HepG2 (cell line): ENCODE results near the gene EYA2. TPM values are rescaled to one million over a fixed set of nuclear protein-coding genes. Genes with fewer than 3 reads are reported as not detected.

Source experiments
- ATAC-seq: fragments of 200-7000 bp; cut with Tn5 transposase; 3 replicates; pipeline ENCODE4 v1.9.1; 2020; ENCODE audit warnings: mild to moderate bottlenecking, moderate library complexity
- BruUV-seq: library from RNA; stranded (reverse); fragments of 400-500 nt; replicated peaks from 2 replicates; lab custom pipeline; 2021; lab: Mats Ljungman, UMichigan
- CTCF ChIA-PET: fragments of 300-600 bp; formaldehyde crosslinking; extraction: SDS; loops from one replicate; lab custom pipeline; 2021; ENCODE audit warnings: low total read pairs, inconsistent platforms, low intra/inter-chr PET ratio; lab: Yijun Ruan, JAX
- POLR2A ChIA-PET: fragments of 350-600 bp; sonication (Branson Sonifier 250); formaldehyde crosslinking; loops from one replicate; lab custom pipeline; 2020; ENCODE audit warnings: antibody characterized with exemption, inconsistent platforms; lab: Yijun Ruan, JAX
- DNase-seq: peaks from one replicate; pipeline ENCODE4 v3.0.0-alpha.2; 2015; ENCODE audit warnings: low spot score
- FAIRE-seq: peaks from 3 replicates; lab custom pipeline; 2011; peaks lifted over from hg19 to GRCh38; lab: Jason Lieb, UNC
- H2AFZ ChIP-seq: one replicate; pipeline ENCODE4 v1.6.1; 2011; ENCODE audit warnings: low read length, inconsistent platforms
- H3K27ac ChIP-seq: fragments of 300-600 bp; 3 replicates; pipeline ENCODE4 v1.8.0; 2011; ENCODE audit warnings: mixed run types, mild to moderate bottlenecking, mixed read lengths, low read length, inconsistent platforms; ENCODE audit not compliant: insufficient read depth; ENCODE audit errors: extremely low read length
- H3K27me3 ChIP-seq, 2 experiments: fragments of 200-600 bp in 1 of 2; 2 replicates in 1 of 2; 3 replicates in 1 of 2; pipeline versions ENCODE4 v1.6.0 to v1.8.0; 2011; ENCODE audit warnings: low read length in 2 of 2, mild to moderate bottlenecking in 2 of 2, moderate library complexity in 2 of 2, inconsistent platforms in 1 of 2; ENCODE audit not compliant: insufficient read depth in 2 of 2, control insufficient read depth in 1 of 2
- H3K36me3 ChIP-seq, 2 experiments: fragments of 200-600 bp in 1 of 2; replicated peaks in 1 of 2; 2 replicates in 1 of 2; 3 replicates in 1 of 2; pipeline versions ENCODE4 v1.5.1 to v1.8.0; 2011; ENCODE audit warnings: low read length in 2 of 2, inconsistent platforms in 1 of 2; ENCODE audit not compliant: insufficient read depth in 2 of 2, control insufficient read depth in 1 of 2
- H3K4me1 ChIP-seq: 2 replicates; pipeline ENCODE4 v1.5.1; 2012; ENCODE audit warnings: low read length, inconsistent platforms; ENCODE audit not compliant: insufficient read depth
- H3K4me2 ChIP-seq: 2 replicates; pipeline ENCODE4 v1.6.0; 2011; ENCODE audit warnings: low read depth, low read length, inconsistent platforms
- H3K4me3 ChIP-seq, 3 experiments: fragments of 200-600 bp in 1 of 3; sonication (generic), shearing (Covaris generic) in 1 of 3; replicated peaks in 1 of 3; 2 replicates each; pipeline ENCODE4 v1.5.1; 2011 to 2016; ENCODE audit warnings: low read length in 3 of 3, inconsistent platforms in 2 of 3, low read depth in 2 of 3, mild to moderate bottlenecking in 2 of 3, control low read depth in 1 of 3, mixed read lengths in 1 of 3; ENCODE audit not compliant: insufficient read depth in 1 of 3
- H3K79me2 ChIP-seq: one replicate; pipeline ENCODE4 v1.6.1; 2011; ENCODE audit warnings: low read length, inconsistent platforms; ENCODE audit not compliant: insufficient read depth
- H3K9ac ChIP-seq: 2 replicates; pipeline ENCODE4 v1.6.0; 2011; ENCODE audit warnings: mild to moderate bottlenecking, low read depth, low read length, inconsistent platforms; ENCODE audit not compliant: insufficient read depth
- H3K9me3 ChIP-seq: 2 replicates; pipeline ENCODE4 v1.5.1; 2012; ENCODE audit warnings: mild to moderate bottlenecking, low read length
- H4K20me1 ChIP-seq: 2 replicates; pipeline ENCODE4 v1.6.0; 2011; ENCODE audit warnings: inconsistent platforms, mild to moderate bottlenecking, low read length, moderate library complexity; ENCODE audit not compliant: insufficient read depth
- ARID4A ChIP-seq: sonication (generic); formaldehyde crosslinking; IDR thresholded peaks from 2 replicates; pipeline ENCODE4 v1.5.0; 2020; ENCODE audit warnings: mild to moderate bottlenecking, missing genetic modification reagents, borderline replicate concordance
- DNMT3B ChIP-seq: conservative IDR thresholded peaks from 2 replicates; pipeline ENCODE4 v1.6.1; 2016; ENCODE audit warnings: missing biosample characterization, control low read depth
- GTF2F1 ChIP-seq: fragments of 150-350 bp; IDR thresholded peaks from 2 replicates; pipeline ENCODE4 v1.6.1; 2014; ENCODE audit warnings: low read length
- HNRNPH1 ChIP-seq: fragments of 200-400 bp; formaldehyde crosslinking; optimal IDR thresholded peaks from 2 replicates; pipeline ENCODE3; 2017; ENCODE audit warnings: mild to moderate bottlenecking, low read depth, low read length
- ISL2 ChIP-seq: sonication (generic); formaldehyde crosslinking; IDR thresholded peaks from 2 replicates; pipeline ENCODE4 v1.5.0; 2020; ENCODE audit warnings: missing genetic modification reagents
- KDM4B ChIP-seq: sonication (generic); formaldehyde crosslinking; IDR thresholded peaks from 2 replicates; pipeline ENCODE4 v1.4.0; 2020; ENCODE audit warnings: missing genetic modification reagents
- LBX2 ChIP-seq: sonication (generic); formaldehyde crosslinking; IDR thresholded peaks from 2 replicates; pipeline ENCODE4 v1.5.0; 2020; ENCODE audit warnings: missing genetic modification reagents, mild to moderate bottlenecking, borderline replicate concordance
- MYPOP ChIP-seq: sonication (generic); formaldehyde crosslinking; IDR thresholded peaks from 2 replicates; pipeline ENCODE4 v1.8.1; 2023; ENCODE audit warnings: mild to moderate bottlenecking, moderate library complexity, missing genetic modification reagents
- POGK ChIP-seq: sonication (generic); formaldehyde crosslinking; conservative IDR thresholded peaks from 2 replicates; pipeline ENCODE4 v1.8.0; 2022; ENCODE audit warnings: mild to moderate bottlenecking, moderate library complexity, missing genetic modification reagents
- YEATS2 ChIP-seq: sonication (generic); formaldehyde crosslinking; IDR thresholded peaks from 2 replicates; pipeline ENCODE4 v1.4.0; 2020; ENCODE audit warnings: missing genetic modification reagents, borderline replicate concordance
- ZC3H13 ChIP-seq: sonication (generic); formaldehyde crosslinking; IDR thresholded peaks from 2 replicates; pipeline ENCODE4 v1.8.1; 2023; ENCODE audit warnings: mild to moderate bottlenecking, missing genetic modification reagents, moderate library complexity
- ZNF501 ChIP-seq: sonication (generic); formaldehyde crosslinking; IDR thresholded peaks from 2 replicates; pipeline ENCODE4 v1.5.1; 2020; ENCODE audit warnings: mild to moderate bottlenecking, moderate library complexity, missing genetic modification reagents
- ZNF616 ChIP-seq: sonication (generic); formaldehyde crosslinking; IDR thresholded peaks from 2 replicates; pipeline ENCODE4 v1.5.0; 2020; ENCODE audit warnings: low read depth, mild to moderate bottlenecking, missing genetic modification reagents
- WGBS: methylation state at CpG from one replicate; pipeline ENCODE4 v1.1.6; 2017; ENCODE audit warnings: low lambda C conversion rate; 5-methylcytosine and 5-hydroxymethylcytosine counted together
- in situ Hi-C: cut with HindIII; loops from 2 replicates; pipeline ENCODE4 v1.10.0; 2017; ENCODE audit warnings: low pct_unique_long_range_greater_than_20kb; ENCODE audit not compliant: extremely low pct_ligation_motif_present
- intact Hi-C: fragments of 100-400 bp; cut with micrococcal nuclease; formaldehyde crosslinking; loops from one replicate; pipeline ENCODE4 v1.10.0; 2022; ENCODE audit not compliant: unreplicated experiment
- polyA plus RNA-seq, 8 experiments: library from polyadenylated mRNA; depleted of rRNA in 3 of 8; stranded (reverse) in 7 of 8; unstranded in 1 of 8; fragments of >200 nt; fragmentation: Illumina TruSeq in 4 of 8; extraction: Trizol in 4 of 8; gene quantifications; 2 replicates each; pipeline versions ENCODE4 v1.2.1 to v1.2.3, GENCODE V29; 2011 to 2016; ENCODE audit warnings: low read depth in 4 of 8, missing spikeins in 1 of 8, mixed read lengths in 1 of 8; ENCODE audit not compliant: insufficient read depth in 1 of 8
- total RNA-seq, 5 experiments: library from RNA; depleted of rRNA; stranded (reverse); fragments of >200 nt; fragmentation: Illumina TruSeq; extraction: Trizol; gene quantifications; 2 replicates each; pipeline ENCODE4 v1.2.3, GENCODE V29; 2016; ENCODE audit warnings: low read depth in 1 of 5

The EYA2 gene
- total and polyA plus RNA-seq, 2 of the 13 experiments (the other 11 are each of a cell fraction or from before 2014, with no cell fraction given) = not detected

- intact Hi-C loops (no loop called here), in situ Hi-C loops (no loop called here)
- no peaks in the 10 kb centered on the region for H3K9me3 ChIP-seq
- H3K79me2 ChIP-seq = no peaks in the 10 kb centered on the region
- H4K20me1 ChIP-seq = no peaks in the 10 kb centered on the region
- 3% methylated on average over 5 of the region's 5 CpGs for WGBS
- no peak overlapping the region for H3K9ac ChIP-seq
- no peak overlapping the region for H3K4me3 ChIP-seq
- TF ChIP-seq MYPOP (no peak), ZNF616 (CRISPR knock-in tag) (no peak), ARID4A (CRISPR knock-in tag) (no peak), YEATS2 (CRISPR knock-in tag) (no peak), ZC3H13 (CRISPR knock-in tag) (no peak), GTF2F1 (no peak), ZNF501 (CRISPR knock-in tag) (no peak), HNRNPH1 (no peak), POGK (CRISPR knock-in tag) (no peak), ISL2 (CRISPR knock-in tag) (no peak), DNMT3B (CRISPR knock-in tag) (no peak), LBX2 (CRISPR knock-in tag) (no peak), KDM4B (CRISPR knock-in tag) (no peak)
- BruUV-seq = no TSS peak
- POLR2A ChIA-PET = no interaction called here
- no peaks in the 10 kb centered on the region for H3K4me1 ChIP-seq
- DNase-seq (no peak), FAIRE-seq (no peak), ATAC-seq (no peak)
- H3K36me3 ChIP-seq = no peaks in the 10 kb centered on the region
- no peak overlapping the region for H3K4me2 ChIP-seq
- CTCF ChIA-PET = no interaction called here
- no peak overlapping the region for H3K27ac ChIP-seq
- no peak overlapping the region for H2AFZ ChIP-seq
- H3K27me3 ChIP-seq = peaks cover 1 to 40% of the 10 kb centered on the region in 2 experiments; a peak in 2 of 5 replicates
Observed at GRCh38 chr20:46933150-46933549, 38.5 kb downstream of the EYA2 start.
